ENCODE measurements around the gene PHLPP1.

DNA sequence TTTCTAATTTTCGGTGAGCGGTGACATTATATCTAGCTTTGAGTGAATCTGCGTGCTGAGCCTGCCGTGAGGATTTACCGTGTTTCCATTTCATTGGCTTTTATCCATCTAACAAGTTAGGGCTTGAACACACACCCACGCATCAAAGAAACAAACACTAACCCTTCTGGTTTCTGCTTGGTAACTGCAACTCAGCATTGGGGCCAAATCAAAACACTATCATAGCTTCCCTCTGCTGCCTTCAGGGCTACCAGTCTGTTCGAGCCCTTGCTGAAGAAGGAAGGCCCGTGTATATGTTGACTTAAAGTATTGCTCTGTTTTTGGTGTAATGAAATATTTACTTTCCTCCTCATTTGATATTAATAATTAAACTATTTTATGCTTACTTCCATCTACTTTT lies 227.2 kb downstream of the PHLPP1 start:
- TF ChIP-seq POLR2A (IDR thresholded peaks at IDR 0.05; ENCODE audit: insufficient read depth in 1 of 2, low read depth in 2 of 2, low read length in 2 of 2) (no peak), ZNF883 (CRISPR knock-in tag; IDR thresholded peaks at IDR 0.05; ENCODE audit: not compliant biosample characterization) (no peak), CHD2 (IDR thresholded peaks at IDR 0.05; ENCODE audit: low read depth, low read length) (no peak), ATF7 (IDR thresholded peaks at IDR 0.05) (no peak), ATF7 (CRISPR knock-in tag; IDR thresholded peaks at IDR 0.05) (no peak), EP300 (IDR thresholded peaks at IDR 0.05; ENCODE audit: low read depth in 2 of 2, low read length in 2 of 2) (no peak), EP300 (CRISPR knock-in tag; IDR thresholded peaks at IDR 0.05; ENCODE audit: borderline replicate concordance) (no peak), CEBPG (CRISPR knock-in tag; IDR thresholded peaks at IDR 0.05) (no peak), TCF12 (IDR thresholded peaks at IDR 0.05) (no peak), TCF12 (CRISPR knock-in tag; IDR thresholded peaks at IDR 0.05) (no peak)
- TF ChIP-seq, protein P1, sequence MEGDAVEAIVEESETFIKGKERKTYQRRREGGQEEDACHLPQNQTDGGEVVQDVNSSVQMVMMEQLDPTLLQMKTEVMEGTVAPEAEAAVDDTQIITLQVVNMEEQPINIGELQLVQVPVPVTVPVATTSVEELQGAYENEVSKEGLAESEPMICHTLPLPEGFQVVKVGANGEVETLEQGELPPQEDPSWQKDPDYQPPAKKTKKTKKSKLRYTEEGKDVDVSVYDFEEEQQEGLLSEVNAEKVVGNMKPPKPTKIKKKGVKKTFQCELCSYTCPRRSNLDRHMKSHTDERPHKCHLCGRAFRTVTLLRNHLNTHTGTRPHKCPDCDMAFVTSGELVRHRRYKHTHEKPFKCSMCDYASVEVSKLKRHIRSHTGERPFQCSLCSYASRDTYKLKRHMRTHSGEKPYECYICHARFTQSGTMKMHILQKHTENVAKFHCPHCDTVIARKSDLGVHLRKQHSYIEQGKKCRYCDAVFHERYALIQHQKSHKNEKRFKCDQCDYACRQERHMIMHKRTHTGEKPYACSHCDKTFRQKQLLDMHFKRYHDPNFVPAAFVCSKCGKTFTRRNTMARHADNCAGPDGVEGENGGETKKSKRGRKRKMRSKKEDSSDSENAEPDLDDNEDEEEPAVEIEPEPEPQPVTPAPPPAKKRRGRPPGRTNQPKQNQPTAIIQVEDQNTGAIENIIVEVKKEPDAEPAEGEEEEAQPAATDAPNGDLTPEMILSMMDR (CRISPR knock-in tag; IDR thresholded peaks at IDR 0.05): no peak
- TF ChIP-seq, protein P2, sequence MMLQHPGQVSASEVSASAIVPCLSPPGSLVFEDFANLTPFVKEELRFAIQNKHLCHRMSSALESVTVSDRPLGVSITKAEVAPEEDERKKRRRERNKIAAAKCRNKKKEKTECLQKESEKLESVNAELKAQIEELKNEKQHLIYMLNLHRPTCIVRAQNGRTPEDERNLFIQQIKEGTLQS (CRISPR knock-in tag; IDR thresholded peaks at IDR 0.05): no peak
